Large intestine (tissue), 12 donors: ENCODE results near the gene CNOT6L. TPM values are rescaled to one million over a fixed set of nuclear protein-coding genes. Genes with fewer than 3 reads are reported as not detected.
"Not testable (repeated sequence)": the region's sequence is repeated elsewhere in the genome, so short reads cannot be mapped to it uniquely, and the experiment has no call there.

Experiments
- DNase-seq, 2 donors: peaks; one replicate each; pipeline versions ENCODE4 v3.0.0 to v3.0.0-alpha.2; 2013
- H3K27ac ChIP-seq: one replicate; pipeline ENCODE4 v1.5.1; 2013; ENCODE audit warnings: low read length
- H3K27me3 ChIP-seq: 2 replicates; pipeline ENCODE4 v1.6.1; 2013; ENCODE audit warnings: low read length; ENCODE audit not compliant: control insufficient read depth, insufficient read depth
- H3K36me3 ChIP-seq: 2 replicates; pipeline ENCODE4 v1.6.1; 2013; ENCODE audit warnings: low read length; ENCODE audit not compliant: control insufficient read depth, insufficient read depth
- H3K4me1 ChIP-seq: one replicate; pipeline ENCODE4 v1.6.1; 2013; ENCODE audit warnings: low read length; ENCODE audit not compliant: control insufficient read depth, insufficient read depth
- H3K4me3 ChIP-seq: one replicate; pipeline ENCODE4 v1.5.1; 2013; ENCODE audit warnings: low read length
- H3K9me3 ChIP-seq: one replicate; pipeline ENCODE4 v1.6.1; 2013; ENCODE audit warnings: mild to moderate bottlenecking, low read depth, low read length, moderate library complexity; ENCODE audit not compliant: control insufficient read depth
- WGBS: methylation state at CpG from one replicate; pipeline ENCODE4 v1.1.5; 2013; ENCODE audit warnings: low lambda C conversion rate; ENCODE audit not compliant: insufficient coverage; 5-methylcytosine and 5-hydroxymethylcytosine counted together
- long read RNA-seq, 11 donors: transcript quantifications; one replicate each; lab custom pipeline, GENCODE V29; 2026
- polyA plus RNA-seq: library from polyadenylated mRNA; unstranded; fragments of 120-200 nt; gene quantifications from one replicate; pipeline ENCODE4 v1.2.1, GENCODE V29; 2013

CNOT6L gene
- 29.5 TPM for polyA plus RNA-seq
- long read RNA-seq, donor 1, partial matches to known transcripts: 0 of 1 reads
- long read RNA-seq, donor 1, other reads (novel, unspliced or antisense): 0 of 1 reads
- long read RNA-seq, donor 2, partial matches to known transcripts: 0 of 3 reads
- long read RNA-seq, donor 2, other reads (novel, unspliced or antisense): 0 of 3 reads
- long read RNA-seq, donor 3, partial matches to known transcripts: 5 of 7 reads
- long read RNA-seq, donor 3, other reads (novel, unspliced or antisense): 0 of 7 reads
- long read RNA-seq, donor 4: 0 reads
- long read RNA-seq, donor 5: 0 reads
- long read RNA-seq, donor 6, full-length matches to known transcripts: 5 of 5 reads
- long read RNA-seq, donor 6, partial matches to known transcripts: 0 of 5 reads
- long read RNA-seq, donor 6, other reads (novel, unspliced or antisense): 0 of 5 reads
- long read RNA-seq, donor 7: 0 reads
- long read RNA-seq, donor 8: 0 reads
- long read RNA-seq, donor 9, partial matches to known transcripts: 0 of 1 reads
- long read RNA-seq, donor 9, other reads (novel, unspliced or antisense): 0 of 1 reads
- long read RNA-seq, donor 10, partial matches to known transcripts: 0 of 4 reads
- long read RNA-seq, donor 10, other reads (novel, unspliced or antisense): 0 of 4 reads
- long read RNA-seq, donor 11: 0 reads

- WGBS: 0% methylated on average over 1 of the region's 89 CpGs
- no peaks in the 10 kb centered on the region for H3K9me3 ChIP-seq
- H3K27ac ChIP-seq: peak within 1 kb of the TSS; percentile 99
- peaks cover 17% of the 10 kb centered on the region for H3K4me1 ChIP-seq
- H3K36me3 ChIP-seq: no peaks in the 10 kb centered on the region
- no peaks in the 10 kb centered on the region for H3K27me3 ChIP-seq
- peak within 1 kb of the TSS; percentile 97 for H3K4me3 ChIP-seq
- peak; percentile 77 to 89 for DNase-seq
Observed at GRCh38 chr4:77818602-77819403, at the start of gene CNOT6L. TSS of gene CNOT6L (minus strand) at chr4:77819368. CDS start at chr4:77819308, 60 bp downstream.

- Histone ChIP-seq H3K4me1 (peaks cover 6% of the 10 kb centered on the region), H3K36me3 (peaks cover 3% of the 10 kb centered on the region), H3K4me3 (no peak overlapping the region), H3K9me3 (no peaks in the 10 kb centered on the region), H3K27ac (no peak overlapping the region), H3K27me3 (no peaks in the 10 kb centered on the region)
- DNase-seq: no peak
- WGBS: no CpG with 5 or more reads among the region's 3 CpGs
Observed at GRCh38 chr4:77865259-77865658, 46.1 kb upstream of the CNOT6L start.

GRCh38 chr4:77863341-77863740, 44.2 kb upstream of the CNOT6L start:
- whole genome bisulfite sequencing: no CpG with 5 or more reads among the region's 14 CpGs
- H3K4me3 ChIP-seq: peak overlapping the region; percentile 83
- not testable (repeated sequence) for DNase-seq

GRCh38 chr4:77862478-77863216, 43.5 kb upstream of the CNOT6L start, which contains the start of gene MRPL1:
TSS of gene MRPL1 (plus strand) at chr4:77862830. CDS start at chr4:77862849, 19 bp downstream.
- Histone ChIP-seq H3K4me3 (peak within 1 kb of the TSS; percentile 83), H3K36me3 (no peaks in the 10 kb centered on the region), H3K9me3 (no peaks in the 10 kb centered on the region), H3K27ac (peak within 1 kb of the TSS; percentile 97), H3K4me1 (peaks cover 6% of the 10 kb centered on the region), H3K27me3 (no peaks in the 10 kb centered on the region)
- WGBS: 0% methylated on average over 2 of the region's 33 CpGs
- DNase-seq: peak; percentile 84 to 95

More at GRCh38 chr4:77863341-77863740, 44.2 kb upstream of the CNOT6L start:
- not testable (repeated sequence) for H3K9me3 ChIP-seq, H3K27me3 ChIP-seq, H3K36me3 ChIP-seq, H3K4me1 ChIP-seq
- H3K27ac ChIP-seq: peak overlapping the region; percentile 97

GRCh38 chr4:77861495-77861894, 42.3 kb upstream of the CNOT6L start:
- no peaks in the 10 kb centered on the region for H3K36me3 ChIP-seq
- peak overlapping the region; percentile 97 for H3K27ac ChIP-seq
- no peaks in the 10 kb centered on the region for H3K9me3 ChIP-seq
- peak overlapping the region; percentile 83 for H3K4me3 ChIP-seq
- peak in 1 of 2 donors; percentile 9 for DNase-seq
- WGBS: 89% methylated on average over 1 of the region's 1 CpG
- peaks cover 6% of the 10 kb centered on the region for H3K4me1 ChIP-seq
- no peaks in the 10 kb centered on the region for H3K27me3 ChIP-seq

- no CpG with 5 or more reads among the region's 3 CpGs for WGBS
- no peak overlapping the region for H3K4me3 ChIP-seq
Observed at GRCh38 chr4:77859256-77859655, 40.1 kb upstream of the CNOT6L start.

GRCh38 chr4:77856152-77856551, 37.0 kb upstream of the CNOT6L start:
- Histone ChIP-seq H3K9me3 (no peaks in the 10 kb centered on the region), H3K27ac (no peak overlapping the region), H3K36me3 (no peaks in the 10 kb centered on the region), H3K4me3 (no peak overlapping the region), H3K4me1 (no peaks in the 10 kb centered on the region), H3K27me3 (no peaks in the 10 kb centered on the region)
- no peak for DNase-seq
- WGBS: no CpG with 5 or more reads among the region's 1 CpG

More at GRCh38 chr4:77859256-77859655, 40.1 kb upstream of the CNOT6L start:
- H3K4me1 ChIP-seq: peaks cover 6% of the 10 kb centered on the region
- H3K36me3 ChIP-seq: no peaks in the 10 kb centered on the region
- no peaks in the 10 kb centered on the region for H3K9me3 ChIP-seq
- H3K27me3 ChIP-seq: no peaks in the 10 kb centered on the region
- DNase-seq: no peak
- no peak overlapping the region for H3K27ac ChIP-seq

GRCh38 chr4:77854431-77855111, 35.4 kb upstream of the CNOT6L start:
- Histone ChIP-seq H3K4me3 (no peak overlapping the region), H3K4me1 (no peaks in the 10 kb centered on the region), H3K9me3 (no peaks in the 10 kb centered on the region), H3K27me3 (no peaks in the 10 kb centered on the region), H3K36me3 (no peaks in the 10 kb centered on the region), H3K27ac (no peak overlapping the region)
- DNase-seq: no peak
- WGBS: 86% methylated on average over 3 of the region's 7 CpGs

GRCh38 chr4:77852892-77853495, 33.8 kb upstream of the CNOT6L start:
- Histone ChIP-seq H3K9me3 (no peaks in the 10 kb centered on the region), H3K4me1 (no peaks in the 10 kb centered on the region), H3K36me3 (no peaks in the 10 kb centered on the region), H3K27ac (no peak overlapping the region), H3K4me3 (no peak overlapping the region), H3K27me3 (no peaks in the 10 kb centered on the region)
- no CpG with 5 or more reads among the region's 7 CpGs for WGBS
- peak in 1 of 2 donors; percentile 14 for DNase-seq
